T-helper 1 cell treated with Interleukin-12 subunit alpha and Interleukin-12 subunit beta and Interleukin-4 antibody, amounts not matched to agents 30 ng/mL and 1 ng/mL, for 36 hours (primary cell): ENCODE results near the gene ARSB. TPM values are rescaled to one million over a fixed set of nuclear protein-coding genes. Genes with fewer than 3 reads are reported as not detected.

Experiments
- intact Hi-C: fragments of 100-400 bp; cut with micrococcal nuclease; formaldehyde crosslinking; loops from one replicate; pipeline ENCODE4 v1.15.1; 2024
- total RNA-seq: library from RNA; stranded (reverse); gene quantifications from 2 replicates; pipeline ENCODE4 v1.2.3, GENCODE V29; 2022

Gene ARSB
- total RNA-seq, 1 donor from 2014 or later, result 12.5 TPM

GRCh38 chr5:78997090-78997489 is 12.0 kb upstream of the ARSB start:
- intact Hi-C loops, result no loop called here

- intact Hi-C loops, result no loop called here
These were observed 10.5 kb upstream of the ARSB start for GRCh38 chr5:78995521-78996007.

DNA sequence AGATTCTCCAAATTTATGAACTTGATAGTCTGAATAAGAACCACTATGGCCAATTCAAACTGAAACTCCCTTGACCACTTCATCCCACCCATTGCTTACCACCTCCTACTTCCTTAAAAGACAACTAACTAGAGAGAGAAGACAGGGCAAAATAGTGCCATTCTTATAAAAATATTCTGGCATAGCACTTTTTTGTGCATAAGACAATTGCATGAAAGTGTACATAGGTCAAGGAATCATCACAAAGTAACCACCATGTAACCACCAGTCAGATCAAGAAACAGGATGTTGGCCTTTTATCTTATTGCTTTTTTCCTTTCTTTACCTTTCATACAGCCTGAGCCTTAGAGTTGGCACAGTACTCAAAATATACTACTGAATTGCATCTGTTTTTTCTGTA is 8.1 kb upstream of the ARSB start:
- intact Hi-C loops, result loop anchor here (1.0 kb wide), 1 partner anchor 8 kb away; the partner anchor contains the start of gene ARSB

- intact Hi-C loops, result no loop called here
These were observed 7.0 kb upstream of the ARSB start for GRCh38 chr5:78992146-78992545.

DNA sequence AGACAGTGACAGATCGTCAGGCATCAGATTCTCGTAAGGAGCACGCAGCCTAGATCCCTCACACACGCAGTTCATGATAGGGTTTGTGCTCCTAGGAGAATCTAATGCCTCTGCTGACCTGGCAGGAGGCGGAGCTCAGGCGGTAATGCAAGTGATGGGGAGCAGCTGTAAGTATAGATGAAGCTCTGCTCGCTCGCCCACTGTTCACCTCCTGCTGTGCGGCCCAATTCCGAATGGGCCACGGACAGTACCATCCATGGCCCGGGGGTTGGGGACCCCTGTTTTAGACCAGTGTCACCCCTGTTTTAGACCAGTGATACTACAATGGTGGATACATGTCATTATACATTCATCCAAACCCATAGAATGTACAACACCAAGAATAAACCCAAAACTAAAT is 4.0 kb upstream of the ARSB start:
- intact Hi-C loops, result loop anchor here (5.0 to 10.0 kb wide), 5 partner anchors 1196 to 1957 kb away; partner anchors contain the start of genes AGGF1, DHFR, MSH3 and SERINC5

DNA sequence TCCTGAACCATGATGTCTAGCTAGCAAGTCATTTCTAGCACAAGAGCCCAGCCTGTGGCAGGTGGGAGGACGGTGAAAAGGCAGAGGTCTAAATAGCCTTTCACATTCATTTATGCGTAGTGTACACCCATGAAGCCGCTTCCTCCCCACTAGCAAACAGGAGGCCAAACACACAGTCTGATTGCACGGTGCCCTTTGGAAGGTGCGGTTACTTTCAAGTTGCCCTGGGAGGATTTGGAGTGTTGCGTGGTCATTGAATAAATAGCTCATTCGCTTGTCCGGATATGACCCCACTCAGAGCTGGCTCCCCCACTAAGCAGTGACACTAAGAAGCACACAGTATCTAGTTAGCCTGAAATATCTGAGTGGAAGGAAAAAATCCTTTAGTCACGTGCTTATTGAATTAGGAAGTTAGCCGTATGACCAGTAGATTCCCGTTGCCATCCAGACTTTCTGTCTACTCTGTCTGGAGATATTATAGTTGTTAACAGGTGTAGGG is 664 bp upstream of the ARSB start:
- intact Hi-C loops, result loop anchor here (1.0 to 10.0 kb wide), 11 partner anchors 8 to 1953 kb away; partner anchors contain the start of genes AGGF1, AP3B1, DHFR and MSH3

DNA sequence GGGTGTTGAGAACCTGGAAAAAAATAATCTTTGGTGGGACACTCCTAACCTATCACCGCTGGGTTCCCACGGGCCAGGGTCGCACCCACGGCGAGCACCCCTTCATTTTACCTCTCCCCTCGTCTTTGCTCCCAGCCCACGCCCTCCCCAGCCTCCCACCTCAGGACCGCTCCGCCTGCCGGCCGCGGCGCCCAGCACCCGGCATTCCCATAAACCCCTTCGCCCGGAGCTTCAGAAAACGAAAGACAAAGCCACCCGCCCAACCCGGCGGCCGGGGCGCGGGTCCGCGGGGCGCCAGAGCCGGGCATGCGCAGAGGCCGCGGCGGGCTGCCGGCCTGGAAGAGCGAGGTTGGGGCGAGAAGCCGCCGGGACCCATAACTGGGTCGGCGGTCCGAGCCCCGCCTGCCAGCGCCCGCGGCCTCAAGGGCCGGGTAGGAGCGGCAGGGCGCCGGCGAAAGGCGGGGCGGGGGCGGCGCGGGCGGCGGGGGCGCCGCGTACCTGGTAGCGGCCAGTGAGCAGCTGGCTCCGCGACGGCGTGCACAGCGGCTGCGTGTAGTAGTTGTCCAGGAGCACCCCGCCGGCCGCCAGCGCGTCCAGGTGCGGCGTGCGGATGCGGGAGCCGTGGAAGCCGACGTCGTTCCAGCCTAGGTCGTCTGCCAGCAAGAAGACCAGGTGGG is 533 bp downstream of the ARSB start:
- intact Hi-C loops, result loop anchor here (1.0 to 10.0 kb wide), 18 partner anchors 9 to 1952 kb away; partner anchors contain the start of genes AGGF1, AP3B1, DHFR and HOMER1

DNA sequence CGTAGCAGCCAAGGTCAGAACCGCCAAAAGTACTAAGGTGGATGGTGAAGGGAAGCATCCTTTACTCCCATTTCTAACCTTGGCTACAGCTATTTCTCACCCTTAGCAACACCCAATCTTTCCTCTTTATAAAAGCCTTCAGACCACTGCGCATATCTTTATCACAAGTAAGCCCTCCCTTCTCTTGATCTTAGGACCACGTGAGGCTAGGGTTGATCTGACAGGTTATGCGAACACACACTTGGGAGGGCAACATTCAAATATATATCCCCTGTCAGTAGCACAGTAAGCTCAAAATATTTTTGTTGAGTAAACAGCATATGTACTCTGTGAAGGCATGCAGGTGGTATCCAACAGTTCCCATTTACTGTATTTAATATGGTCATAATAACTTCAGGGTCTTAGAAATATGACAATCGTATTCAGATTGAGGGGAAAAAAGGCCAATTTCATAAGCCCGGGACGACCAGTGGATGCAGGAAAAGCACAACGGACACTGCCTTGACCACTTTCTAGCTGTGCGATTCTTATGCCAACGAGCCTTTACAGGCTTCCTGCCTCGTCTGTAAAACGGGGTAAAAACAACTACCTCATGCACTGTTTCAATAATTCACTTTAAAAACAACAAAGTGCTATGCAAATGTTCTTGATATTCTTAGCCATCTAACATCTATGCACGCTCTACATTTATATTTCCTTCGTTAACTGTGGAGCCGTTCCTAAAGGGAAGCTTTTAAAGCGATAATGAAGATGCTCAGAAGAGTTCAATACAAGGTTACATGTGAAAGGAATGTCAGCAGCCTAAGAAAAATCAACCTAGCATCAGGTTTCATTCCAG is 1.3 kb downstream of the ARSB start:
- intact Hi-C loops, result loop anchor here (1.0 to 10.0 kb wide), 13 partner anchors 31 to 1671 kb away; partner anchors contain the start of genes DHFR, HOMER1, JMY and MSH3

GRCh38 chr5:78983194-78983593 is 1.9 kb downstream of the ARSB start:
- intact Hi-C loops, result loop anchor here (10.0 kb wide), 3 partner anchors 1202 to 1672 kb away; partner anchors contain the start of genes DHFR, MSH3 and SERINC5

DNA sequence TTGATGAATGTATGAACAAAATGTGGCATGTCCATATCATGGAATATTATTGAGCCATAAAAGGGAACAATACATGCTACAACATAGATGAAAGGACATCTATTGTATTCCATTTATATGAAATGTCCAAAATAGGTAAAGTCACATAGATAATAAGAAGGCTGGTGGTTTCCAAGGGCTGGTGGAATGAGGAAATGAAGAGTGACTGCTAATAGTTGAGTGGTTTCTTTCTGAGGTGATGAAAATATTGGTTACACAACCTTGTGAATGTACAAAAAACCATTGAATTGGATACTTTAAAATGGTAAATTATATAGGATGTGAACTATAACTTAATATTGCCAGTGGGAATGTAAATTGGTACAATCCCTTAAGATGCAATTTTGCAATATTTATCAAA is 5.2 kb downstream of the ARSB start:
- intact Hi-C loops, result loop anchor here (10.0 kb wide), 3 partner anchors 1205 to 1675 kb away; partner anchors contain the start of genes DHFR, MSH3 and SERINC5

- intact Hi-C loops, result no loop called here
These were observed 5.9 kb downstream of the ARSB start for GRCh38 chr5:78979117-78979742.

- intact Hi-C loops, result no loop called here
These were observed 10.1 kb downstream of the ARSB start for GRCh38 chr5:78975035-78975434.

- intact Hi-C loops, result no loop called here
These were observed 10.5 kb downstream of the ARSB start for GRCh38 chr5:78974601-78975000.

GRCh38 chr5:78974011-78974410 is 11.1 kb downstream of the ARSB start:
- intact Hi-C loops, result no loop called here

GRCh38 chr5:78972654-78973428 is 12.3 kb downstream of the ARSB start:
- intact Hi-C loops, result no loop called here

DNA sequence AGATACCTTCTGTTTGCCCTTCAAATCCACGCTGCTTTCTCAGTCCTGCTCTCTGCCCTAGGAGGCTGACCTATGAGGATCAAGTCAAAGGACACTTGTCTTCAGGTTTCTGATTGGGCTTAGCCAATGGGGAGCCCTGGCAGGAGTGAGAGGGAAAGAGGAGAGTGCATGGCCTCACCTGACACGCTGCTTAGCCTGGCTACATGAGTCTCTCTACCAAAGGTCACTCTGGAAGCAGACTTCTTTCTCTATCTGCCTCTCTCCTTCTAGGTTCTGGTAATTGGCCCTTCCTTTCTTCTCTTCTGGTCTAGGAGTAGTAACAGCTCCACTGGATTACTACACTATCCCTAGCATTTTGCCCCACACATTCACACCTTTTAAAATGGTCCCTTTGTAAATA is 13.1 kb downstream of the ARSB start:
- intact Hi-C loops, result no loop called here

DNA sequence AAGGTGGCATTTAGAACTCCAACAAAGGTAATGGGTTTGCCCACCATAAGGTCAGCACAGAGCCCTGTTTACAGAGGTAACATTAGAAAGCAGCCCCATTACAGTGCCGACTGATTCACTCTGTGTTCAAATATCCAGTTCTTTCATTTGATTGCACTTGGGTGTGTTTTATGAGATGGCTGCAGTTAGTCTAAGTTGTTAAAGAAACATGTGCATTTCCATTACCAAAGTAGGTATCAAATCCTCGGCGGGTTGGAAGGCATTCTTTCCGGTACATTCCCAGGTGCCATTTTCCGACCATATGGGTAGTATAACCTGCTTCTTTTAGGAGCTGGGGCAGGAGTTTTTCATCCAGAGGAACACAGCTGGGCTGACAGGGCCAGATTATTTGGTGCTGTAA is 16.3 kb downstream of the ARSB start:
- intact Hi-C loops, result no loop called here

DNA sequence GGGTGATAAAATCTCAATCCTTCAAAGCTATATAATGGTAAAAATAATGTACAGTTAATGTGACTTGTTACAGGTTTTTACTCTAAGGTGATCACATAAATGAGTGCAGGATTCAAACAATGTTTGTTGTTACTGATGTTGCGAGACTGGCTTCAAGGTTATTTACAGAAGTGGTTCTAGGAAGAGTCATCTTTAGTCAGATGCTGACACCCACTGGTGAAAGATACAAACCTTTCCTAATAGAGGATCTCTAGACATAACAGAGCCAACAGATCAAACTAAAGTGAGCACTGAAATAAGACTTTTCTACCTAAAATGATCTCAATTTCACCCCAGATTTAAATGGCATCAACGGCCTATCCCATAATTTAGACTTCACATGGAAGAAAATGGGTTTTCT is 20.2 kb downstream of the ARSB start:
- intact Hi-C loops, result loop anchor here (1.0 to 5.0 kb wide), 4 partner anchors 65 to 643 kb away; no protein-coding TSS in a partner anchor

GRCh38 chr5:78961743-78962142 is 23.4 kb downstream of the ARSB start:
- intact Hi-C loops, result loop anchor here (5.0 kb wide), 1 partner anchor 639 kb away; no protein-coding TSS in a partner anchor

DNA sequence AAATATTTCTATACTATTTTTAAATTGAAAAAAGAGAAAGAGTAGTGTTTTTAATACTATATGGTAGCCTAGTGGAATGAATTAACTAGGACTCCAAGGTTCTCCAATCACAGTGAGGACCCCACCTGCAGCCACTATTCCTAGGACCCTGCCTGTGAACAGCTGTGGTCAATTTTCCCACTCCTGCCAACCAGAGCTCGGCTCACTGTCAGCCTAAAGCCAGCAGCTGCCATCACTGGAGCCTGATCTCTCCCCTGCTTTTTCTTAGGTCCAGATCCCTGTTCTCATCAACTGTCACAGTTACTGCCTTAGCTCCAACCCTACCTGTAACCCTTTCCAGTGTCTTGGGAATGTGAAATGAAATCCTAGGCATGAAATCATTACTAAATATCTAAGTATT is 25.3 kb downstream of the ARSB start:
- intact Hi-C loops, result loop anchor here (5.0 kb wide), 1 partner anchor 637 kb away; no protein-coding TSS in a partner anchor
